Loucy (cell line): Measurements from ENCODE around the gene AFAP1L1.

Source experiments
- H2AFZ ChIP-seq: fragments of 200-600 bp; sonication (generic); 2 replicates; pipeline ENCODE4 v1.6.0; 2016; ENCODE audit warnings: antibody characterized with exemption, mild to moderate bottlenecking, low read length, moderate library complexity
- H3F3A ChIP-seq: fragments of 200-600 bp; 2 replicates; pipeline ENCODE4 v1.6.0; 2016; ENCODE audit warnings: antibody characterized with exemption, low read depth, mild to moderate bottlenecking
- H3K27me3 ChIP-seq: fragments of 200-600 bp; sonication (generic); 2 replicates; pipeline ENCODE4 v1.6.1; 2014; ENCODE audit warnings: low read length, mild to moderate bottlenecking; ENCODE audit not compliant: insufficient read depth, poor library complexity, severe bottlenecking
- H3K36me3 ChIP-seq: fragments of 200-600 bp; sonication (generic); 2 replicates; pipeline ENCODE4 v1.6.1; 2016; ENCODE audit warnings: low read length; ENCODE audit not compliant: insufficient read depth
- H3K4me1 ChIP-seq: fragments of 200-600 bp; sonication (generic); 2 replicates; pipeline ENCODE4 v1.5.1; 2014; ENCODE audit warnings: low read length, mild to moderate bottlenecking; ENCODE audit not compliant: insufficient read depth, poor library complexity, severe bottlenecking
- H3K4me2 ChIP-seq: fragments of 200-600 bp; sonication (generic); 2 replicates; pipeline ENCODE4 v1.6.0; 2014; ENCODE audit warnings: antibody characterized with exemption, low read length, low read depth, mild to moderate bottlenecking; ENCODE audit not compliant: poor library complexity, severe bottlenecking
- H3K4me3 ChIP-seq: fragments of 200-600 bp; sonication (generic); 2 replicates; pipeline ENCODE4 v1.5.1; 2014; ENCODE audit warnings: low read length, mild to moderate bottlenecking, mixed read lengths; ENCODE audit not compliant: poor library complexity, severe bottlenecking
- H3K79me2 ChIP-seq: fragments of 200-600 bp; sonication (generic); 2 replicates; pipeline ENCODE4 v1.6.1; 2014; ENCODE audit warnings: low read length; ENCODE audit not compliant: insufficient read depth
- H3K9ac ChIP-seq: fragments of 200-600 bp; sonication (generic); 2 replicates; pipeline ENCODE4 v1.6.0; 2014; ENCODE audit warnings: mild to moderate bottlenecking, low read depth, low read length, moderate library complexity; ENCODE audit not compliant: poor library complexity, severe bottlenecking
- H3K9me2 ChIP-seq: fragments of 200-600 bp; sonication (generic); replicated peaks from 2 replicates; pipeline ENCODE4 v1.6.1; 2016; ENCODE audit warnings: low read depth, low read length, mixed read lengths
- H3K9me3 ChIP-seq: fragments of 200-600 bp; sonication (generic); 2 replicates; pipeline ENCODE4 v1.6.1; 2014; ENCODE audit warnings: mild to moderate bottlenecking, antibody characterized with exemption, low read length, low read depth; ENCODE audit not compliant: insufficient read depth
- H4K20me1 ChIP-seq: fragments of 200-600 bp; sonication (generic); 2 replicates; pipeline ENCODE4 v1.6.0; 2014; ENCODE audit warnings: antibody characterized with exemption, low read length, mild to moderate bottlenecking; ENCODE audit not compliant: insufficient read depth, poor library complexity, severe bottlenecking
- CTCF ChIP-seq: fragments of 200-600 bp; sonication (generic); conservative IDR thresholded peaks from 2 replicates; pipeline ENCODE4 v1.5.1; 2014; ENCODE audit warnings: mild to moderate bottlenecking, antibody characterized with exemption, low read length
- EZH2phosphoT487 ChIP-seq: fragments of 200-600 bp; IDR thresholded peaks from 2 replicates; pipeline ENCODE4 v1.6.1; 2018; ENCODE audit warnings: antibody characterized with exemption, mild to moderate bottlenecking, moderate library complexity, borderline replicate concordance

Gene AFAP1L1

DNA sequence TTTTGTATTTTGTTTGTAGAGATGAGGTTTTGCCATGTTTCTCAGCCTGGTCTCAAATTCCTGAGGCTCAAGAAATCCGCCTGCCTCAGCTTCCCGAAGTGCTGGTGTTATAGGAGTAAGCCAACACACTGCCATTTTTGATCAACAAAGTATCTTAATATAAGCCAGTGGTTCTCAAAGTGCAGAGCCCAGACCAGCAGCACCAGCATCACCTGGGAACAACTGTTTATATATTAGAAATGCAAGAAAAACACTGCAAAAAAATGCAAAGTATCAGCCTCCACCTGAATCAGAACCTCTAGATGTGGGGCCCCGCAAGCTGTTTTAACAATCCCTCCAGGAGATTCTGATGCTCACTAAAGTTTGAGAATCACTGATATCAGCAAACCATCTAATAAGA lies 101.3 kb downstream of the AFAP1L1 start:
- no peak for TF ChIP-seq EZH2phosphoT487
- no peak for TF ChIP-seq CTCF
- H3K9me3 ChIP-seq = no peaks in the 10 kb centered on the region

DNA sequence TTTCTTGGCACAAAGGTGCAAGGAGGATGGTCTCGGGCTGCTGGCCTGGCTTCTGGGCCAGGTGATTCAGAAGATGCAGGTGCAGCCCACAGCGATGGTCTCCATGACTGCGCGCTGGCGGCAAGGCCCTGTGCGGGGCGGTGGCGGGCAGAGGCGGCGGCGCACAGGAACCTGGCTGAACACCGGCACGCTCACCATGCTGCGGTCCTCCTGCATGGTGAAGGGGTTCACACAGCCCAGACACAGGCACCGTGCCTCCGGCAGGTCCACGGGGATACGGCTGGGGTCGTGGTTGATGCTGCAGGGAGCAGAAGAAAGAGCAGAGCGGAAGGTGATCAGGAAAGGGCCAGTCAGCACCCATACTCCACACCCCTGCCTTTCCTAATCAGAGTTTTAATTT lies 102.6 kb downstream of the AFAP1L1 start:
- no peak overlapping the region for H2AFZ ChIP-seq
- no peaks in the 10 kb centered on the region for H3K4me1 ChIP-seq
- H3K4me3 ChIP-seq = no peak overlapping the region
- H3K27me3 ChIP-seq = no peaks in the 10 kb centered on the region
- no peaks in the 10 kb centered on the region for H3K36me3 ChIP-seq
- no peak overlapping the region for H3K9ac ChIP-seq
- H3K79me2 ChIP-seq = no peaks in the 10 kb centered on the region
- H3K9me2 ChIP-seq = no peaks in the 10 kb centered on the region
- H3F3A ChIP-seq = no peaks in the 10 kb centered on the region
- H3K4me2 ChIP-seq = no peak overlapping the region
- TF ChIP-seq EZH2phosphoT487 = no peak
- no peak for TF ChIP-seq CTCF
- no peaks in the 10 kb centered on the region for H3K9me3 ChIP-seq
- H4K20me1 ChIP-seq = no peaks in the 10 kb centered on the region

More for the DNA sequence above, 101.3 kb downstream of the AFAP1L1 start:
- Histone ChIP-seq H3K9me2 (no peaks in the 10 kb centered on the region), H3K27me3 (no peaks in the 10 kb centered on the region), H2AFZ (no peak overlapping the region), H3K4me2 (no peak overlapping the region), H3K9ac (no peak overlapping the region), H3K36me3 (no peaks in the 10 kb centered on the region), H3K79me2 (no peaks in the 10 kb centered on the region), H3K4me3 (no peak overlapping the region), H4K20me1 (no peaks in the 10 kb centered on the region), H3F3A (no peaks in the 10 kb centered on the region), H3K4me1 (no peaks in the 10 kb centered on the region)

- no peak overlapping the region for H2AFZ ChIP-seq
- no peaks in the 10 kb centered on the region for H3K9me3 ChIP-seq
- H3K27me3 ChIP-seq = no peaks in the 10 kb centered on the region
- no peaks in the 10 kb centered on the region for H3K4me1 ChIP-seq
- H3K4me2 ChIP-seq = no peak overlapping the region
- no peak overlapping the region for H3K9ac ChIP-seq
- no peaks in the 10 kb centered on the region for H4K20me1 ChIP-seq
- H3K4me3 ChIP-seq = no peak overlapping the region
- H3K79me2 ChIP-seq = no peaks in the 10 kb centered on the region
- H3F3A ChIP-seq = no peaks in the 10 kb centered on the region
- no peaks in the 10 kb centered on the region for H3K9me2 ChIP-seq
- no peaks in the 10 kb centered on the region for H3K36me3 ChIP-seq
- TF ChIP-seq EZH2phosphoT487 = no peak
- TF ChIP-seq CTCF = no peak
These were observed 103.1 kb downstream of the AFAP1L1 start for GRCh38 chr5:149374801-149375200.
